HUDEP-2 (cell line): ENCODE measurements around the gene SLC22A17.

Source experiments
- DNase-seq, 76 experiments: peaks; one replicate each; lab custom pipeline; 2025; ENCODE audit not compliant: unreplicated experiment in 76 of 76; lab: John Stamatoyannopoulos, UW

The SLC22A17 gene

GRCh38 chr14:23382731-23383440 lies 30.2 kb upstream of the SLC22A17 start:
- DNase-seq, result no peak

GRCh38 chr14:23382276-23382675 lies 29.6 kb upstream of the SLC22A17 start:
- DNase-seq, result no peak

DNA sequence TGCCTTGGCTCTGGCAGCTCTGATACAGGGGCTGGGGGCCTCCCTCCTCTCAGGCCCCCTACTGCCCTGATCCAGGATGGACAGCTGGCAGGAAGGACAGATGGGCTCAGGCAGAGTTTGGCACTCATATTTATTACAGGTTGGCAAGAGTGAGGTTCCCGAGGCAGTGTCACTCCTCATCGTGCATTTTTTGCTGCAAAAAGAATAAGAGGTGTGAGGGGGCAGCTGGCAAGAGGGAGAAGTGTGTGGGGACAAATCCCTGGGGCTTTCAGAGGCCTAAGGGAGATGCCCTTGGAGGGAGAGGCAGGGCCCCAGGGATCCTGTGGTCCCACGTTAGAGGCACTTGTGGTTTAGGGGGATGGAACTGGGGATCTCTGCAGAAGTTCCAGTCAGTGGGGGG lies 29.2 kb upstream of the SLC22A17 start:
- DNase-seq, result no peak

DNA sequence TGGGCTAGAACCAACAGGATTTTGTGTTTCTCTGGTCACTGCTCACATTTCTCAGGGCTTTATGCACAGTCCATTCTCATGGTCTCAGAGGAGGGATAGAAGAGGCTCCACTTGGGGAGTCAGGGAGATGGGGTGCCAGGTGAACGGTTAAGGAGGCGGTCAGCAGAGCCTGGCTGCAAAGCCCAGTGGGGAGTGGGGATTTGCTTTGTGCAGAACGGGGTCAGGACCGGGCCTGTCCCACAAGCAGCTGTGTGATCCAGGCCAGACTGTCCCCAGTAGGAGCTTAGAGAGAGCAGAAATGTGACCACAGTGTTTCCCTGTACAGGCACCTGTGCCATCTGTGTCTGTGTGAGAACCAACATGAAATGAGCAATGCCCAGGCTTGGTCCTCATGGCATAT lies 28.3 kb upstream of the SLC22A17 start:
- DNase-seq, result no peak

DNA sequence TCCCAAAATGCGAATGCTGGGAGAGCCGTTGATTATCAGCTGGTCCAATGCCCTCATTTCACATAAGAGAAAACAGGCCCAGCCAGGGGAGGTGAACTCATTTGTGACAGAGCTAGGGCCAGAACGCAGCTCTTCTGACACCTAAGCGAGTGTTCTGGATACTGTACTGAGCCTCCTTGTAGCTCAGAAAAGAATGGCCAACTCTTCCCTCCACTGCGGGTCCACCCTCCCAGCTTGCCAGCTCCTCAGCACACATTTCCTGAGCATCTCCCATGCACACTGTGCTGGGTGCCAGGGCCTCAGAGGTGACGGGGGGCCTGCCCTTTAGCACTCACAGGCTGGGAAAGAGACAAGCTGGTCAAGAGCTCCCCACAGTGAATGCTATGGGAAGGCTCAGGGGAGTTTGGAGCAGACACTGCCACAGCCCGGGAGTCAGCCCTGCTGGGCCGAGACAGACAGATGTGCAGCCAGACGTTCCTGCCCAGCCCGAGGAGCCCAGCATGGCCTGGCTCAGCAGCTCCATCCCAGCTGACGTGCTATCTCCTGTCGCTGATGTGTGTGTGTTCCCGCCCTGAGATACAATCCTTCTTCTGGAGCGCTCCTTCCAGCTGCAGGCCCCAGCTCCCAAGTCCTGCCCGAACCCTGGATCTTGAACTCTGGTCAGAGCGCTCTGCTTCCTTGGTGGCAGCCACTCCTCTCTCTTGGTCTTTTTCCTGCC lies 27.7 kb upstream of the SLC22A17 start:
- DNase-seq, result no peak

DNA sequence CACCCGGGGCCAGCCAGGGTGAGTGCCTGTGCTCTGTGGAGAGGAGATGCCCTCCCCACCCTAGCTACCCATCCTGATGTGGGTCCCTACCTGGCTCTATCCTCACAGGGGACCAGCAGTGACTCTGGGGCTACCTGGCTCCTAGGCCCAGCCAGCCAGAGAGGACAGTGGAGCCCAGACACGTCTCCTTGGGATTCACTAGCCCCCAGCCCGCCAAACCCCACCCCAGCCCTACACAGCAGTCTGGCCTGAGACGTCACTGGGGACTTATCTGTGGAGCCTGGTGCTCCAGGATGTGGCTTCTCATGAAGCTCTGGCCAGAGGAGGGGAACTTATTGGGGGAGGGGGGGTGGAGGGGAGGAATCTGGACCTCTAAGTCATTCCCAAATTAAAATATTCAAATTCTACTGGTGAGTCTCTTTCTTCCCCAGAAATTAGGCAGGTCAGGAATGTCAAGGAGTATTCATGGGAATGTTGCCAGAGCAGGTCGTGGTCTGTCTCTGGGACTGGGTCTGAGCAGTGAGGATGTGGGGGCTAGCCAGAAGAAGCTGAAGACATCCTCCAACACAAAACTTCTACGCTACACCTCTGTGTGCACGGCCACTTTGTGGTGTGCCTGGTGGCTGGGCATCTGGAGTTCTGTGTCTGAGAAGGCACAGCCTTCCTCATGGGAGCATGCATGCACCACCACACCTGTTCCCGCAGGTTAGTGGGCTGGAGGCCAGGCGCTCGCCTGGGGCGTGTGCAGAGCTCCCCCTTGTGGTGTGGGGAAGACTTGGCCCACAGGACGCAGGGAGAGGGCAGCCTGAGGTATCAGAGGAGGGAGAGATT lies 26.9 kb upstream of the SLC22A17 start:
- peak in 39 of 76 experiments; percentile 0 to 55 (median 22) for DNase-seq

DNA sequence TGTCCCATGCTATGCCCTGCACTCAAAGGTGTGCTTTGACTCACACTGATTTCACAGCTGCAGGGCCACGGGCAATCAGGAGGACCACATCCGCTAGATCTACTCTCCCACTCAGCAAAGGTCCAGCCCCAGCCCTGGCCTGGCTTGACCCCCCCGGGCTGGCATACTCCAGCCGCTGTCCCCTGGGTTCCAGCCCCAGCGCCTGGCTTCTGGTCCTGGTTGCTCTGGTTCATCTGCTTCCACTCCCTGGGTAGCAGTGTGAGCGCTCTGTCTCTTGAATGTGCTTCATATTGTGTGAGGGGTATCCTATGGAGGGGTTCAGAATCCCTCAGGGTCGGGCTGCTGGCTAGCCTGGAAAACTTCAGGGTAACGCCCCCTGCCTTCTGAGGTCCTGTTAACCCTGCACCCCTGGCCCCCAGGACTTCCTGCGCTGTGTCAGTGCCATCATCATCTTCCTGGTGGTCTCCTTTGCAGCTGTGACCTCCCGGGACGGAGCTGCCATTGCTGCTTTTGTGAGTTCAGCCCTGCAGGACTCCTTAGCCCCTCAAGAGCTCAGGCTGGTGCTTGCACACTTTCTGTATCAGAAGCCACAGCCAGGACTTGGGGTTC lies 26.0 kb upstream of the SLC22A17 start:
- no peak for DNase-seq

GRCh38 chr14:23377573-23378563 lies 25.2 kb upstream of the SLC22A17 start:
- no peak for DNase-seq

GRCh38 chr14:23377198-23377550 lies 24.5 kb upstream of the SLC22A17 start:
- no peak for DNase-seq

- no peak for DNase-seq
Observed at GRCh38 chr14:23376482-23377197, 24.0 kb upstream of the SLC22A17 start, which contains the start of gene CMTM5. Gene CMTM5, plus strand, starts transcription at chr14:23377046. Its CDS starts 206 bp downstream, at chr14:23377252.

DNA sequence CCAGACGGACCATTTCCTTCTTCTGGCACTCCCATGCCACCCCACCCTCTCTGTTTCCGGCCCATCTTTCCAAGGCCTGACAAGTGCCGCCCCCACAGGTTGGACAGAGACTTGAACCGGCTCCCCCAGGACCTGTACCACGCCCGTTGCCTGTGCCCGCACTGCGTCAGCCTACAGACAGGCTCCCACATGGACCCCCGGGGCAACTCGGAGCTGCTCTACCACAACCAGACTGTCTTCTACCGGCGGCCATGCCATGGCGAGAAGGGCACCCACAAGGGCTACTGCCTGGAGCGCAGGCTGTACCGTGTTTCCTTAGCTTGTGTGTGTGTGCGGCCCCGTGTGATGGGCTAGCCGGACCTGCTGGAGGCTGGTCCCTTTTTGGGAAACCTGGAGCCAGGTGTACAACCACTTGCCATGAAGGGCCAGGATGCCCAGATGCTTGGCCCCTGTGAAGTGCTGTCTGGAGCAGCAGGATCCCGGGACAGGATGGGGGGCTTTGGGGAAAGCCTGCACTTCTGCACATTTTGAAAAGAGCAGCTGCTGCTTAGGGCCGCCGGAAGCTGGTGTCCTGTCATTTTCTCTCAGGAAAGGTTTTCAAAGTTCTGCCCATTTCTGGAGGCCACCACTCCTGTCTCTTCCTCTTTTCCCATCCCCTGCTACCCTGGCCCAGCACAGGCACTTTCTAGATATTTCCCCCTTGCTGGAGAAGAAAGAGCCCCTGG lies 23.0 kb upstream of the SLC22A17 start:
- no peak for DNase-seq

GRCh38 chr14:23373041-23373440 lies 20.4 kb upstream of the SLC22A17 start:
- no peak for DNase-seq

DNA sequence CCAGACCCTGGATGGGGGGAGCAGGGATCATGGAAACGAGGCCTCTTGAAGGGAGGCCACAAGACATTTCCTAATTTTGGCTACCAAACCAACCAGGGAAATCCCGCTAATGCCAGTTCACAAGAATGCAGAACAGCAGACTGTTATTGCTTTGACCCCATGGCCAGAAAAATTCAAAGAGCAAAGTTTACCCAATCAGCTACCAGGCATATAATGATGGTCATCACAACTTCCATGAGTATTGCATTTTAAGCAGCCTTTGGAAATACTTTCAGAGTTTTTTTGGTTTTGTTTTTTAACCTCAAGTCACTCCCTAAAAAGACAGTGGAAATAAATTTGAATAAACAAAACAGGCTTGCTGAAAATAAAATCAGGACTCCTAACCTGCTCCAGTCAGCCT lies 19.8 kb upstream of the SLC22A17 start, which contains the start of gene IL25:
IL25 (plus strand) TSS at position 301 of the 400 bp plus-strand sequence.
- DNase-seq, result no peak

DNA sequence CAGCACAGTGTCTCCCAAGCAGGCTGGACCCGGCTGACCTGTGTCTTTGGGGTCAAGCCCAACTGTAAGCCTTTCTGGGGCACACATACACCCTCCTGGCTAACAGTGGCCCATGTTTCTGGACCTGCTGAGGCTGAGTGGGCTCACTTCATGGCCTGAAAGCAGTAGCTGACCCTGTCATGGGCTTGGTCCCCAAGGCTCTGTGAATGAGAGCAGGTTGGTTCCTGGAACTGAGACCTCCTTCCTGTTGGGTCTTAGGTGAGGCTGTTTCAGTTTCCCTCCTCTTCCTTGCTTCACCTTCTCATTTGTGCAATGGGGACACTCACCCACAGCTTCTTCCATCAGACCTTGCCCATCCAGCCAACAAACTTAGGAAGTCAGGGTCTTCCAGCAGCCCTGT lies 19.2 kb upstream of the SLC22A17 start:
- no peak for DNase-seq

GRCh38 chr14:23370221-23370620 lies 17.5 kb upstream of the SLC22A17 start:
- DNase-seq, result no peak

DNA sequence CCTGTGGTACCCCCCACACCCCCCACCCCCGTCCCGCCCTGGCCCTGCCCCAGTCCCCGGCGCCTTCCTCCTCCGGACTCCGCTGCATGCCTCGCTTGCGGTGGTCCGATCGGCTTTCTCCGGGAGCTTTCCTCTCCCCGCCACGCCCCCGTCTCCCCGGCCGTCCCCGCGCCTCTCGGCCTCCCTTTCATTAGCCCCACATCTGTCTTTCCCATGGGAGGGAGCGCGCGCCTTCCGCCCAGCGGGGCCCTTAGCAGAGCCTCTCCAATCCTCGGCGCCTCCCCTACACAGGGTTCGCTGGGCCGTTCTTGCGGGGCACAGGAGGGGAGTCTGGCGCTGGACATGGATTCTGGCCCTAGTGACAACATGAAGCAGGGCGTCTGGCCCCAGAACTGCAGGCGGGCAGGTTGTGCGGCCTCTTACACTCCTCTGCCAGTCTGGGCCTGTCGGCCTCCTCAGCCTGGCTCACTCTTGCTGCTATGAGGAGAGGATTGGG lies 13.8 kb upstream of the SLC22A17 start:
- no peak for DNase-seq

DNA sequence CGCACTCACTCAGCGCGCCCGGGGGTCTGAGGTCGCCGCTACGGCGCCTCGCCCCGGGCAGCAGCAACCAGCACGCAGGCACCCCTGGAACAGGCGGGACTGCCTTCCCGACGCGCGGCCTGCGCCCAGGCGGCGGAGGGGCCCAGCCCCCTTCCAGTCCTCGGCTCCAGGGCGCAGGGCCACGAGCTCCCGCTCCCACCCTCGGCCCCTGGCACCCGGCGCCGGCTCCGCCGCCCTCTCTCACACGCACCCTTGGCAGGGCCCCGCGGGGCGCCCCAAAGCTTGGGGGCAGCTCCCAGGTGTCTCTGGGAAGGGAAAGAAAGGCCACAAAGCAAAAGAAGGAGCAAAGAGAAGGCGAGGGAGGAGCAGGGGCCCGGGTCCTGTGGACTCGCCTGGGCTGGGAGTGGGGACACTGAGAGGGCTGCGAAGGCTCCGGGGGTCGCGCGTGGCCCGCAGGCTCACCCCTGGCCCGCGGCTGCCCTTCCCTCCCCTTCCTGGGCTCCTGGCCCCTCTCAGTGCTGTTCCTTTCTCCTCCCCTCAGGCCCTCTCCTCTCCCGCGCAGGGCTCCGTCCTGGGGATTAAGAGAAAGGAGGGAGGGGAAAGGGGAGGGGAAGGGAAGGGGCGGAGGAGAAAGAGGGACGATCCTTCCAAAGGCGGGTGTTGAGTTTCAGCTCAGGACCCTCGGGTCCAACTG lies 13.2 kb upstream of the SLC22A17 start:
- DNase-seq, result no peak
